ENCODE results near the gene ZFP3. TPM values are rescaled to one million over a fixed set of nuclear protein-coding genes. Genes with fewer than 3 reads are reported as not detected.
"Not testable (repeated sequence)": the region's sequence is repeated elsewhere in the genome, so short reads cannot be mapped to it uniquely, and the experiment has no call there.

Gene ZFP3
- total RNA-seq, 3 donors from 2014 or later, result 8.0 to 11.2 (median 10.8) TPM

DNA sequence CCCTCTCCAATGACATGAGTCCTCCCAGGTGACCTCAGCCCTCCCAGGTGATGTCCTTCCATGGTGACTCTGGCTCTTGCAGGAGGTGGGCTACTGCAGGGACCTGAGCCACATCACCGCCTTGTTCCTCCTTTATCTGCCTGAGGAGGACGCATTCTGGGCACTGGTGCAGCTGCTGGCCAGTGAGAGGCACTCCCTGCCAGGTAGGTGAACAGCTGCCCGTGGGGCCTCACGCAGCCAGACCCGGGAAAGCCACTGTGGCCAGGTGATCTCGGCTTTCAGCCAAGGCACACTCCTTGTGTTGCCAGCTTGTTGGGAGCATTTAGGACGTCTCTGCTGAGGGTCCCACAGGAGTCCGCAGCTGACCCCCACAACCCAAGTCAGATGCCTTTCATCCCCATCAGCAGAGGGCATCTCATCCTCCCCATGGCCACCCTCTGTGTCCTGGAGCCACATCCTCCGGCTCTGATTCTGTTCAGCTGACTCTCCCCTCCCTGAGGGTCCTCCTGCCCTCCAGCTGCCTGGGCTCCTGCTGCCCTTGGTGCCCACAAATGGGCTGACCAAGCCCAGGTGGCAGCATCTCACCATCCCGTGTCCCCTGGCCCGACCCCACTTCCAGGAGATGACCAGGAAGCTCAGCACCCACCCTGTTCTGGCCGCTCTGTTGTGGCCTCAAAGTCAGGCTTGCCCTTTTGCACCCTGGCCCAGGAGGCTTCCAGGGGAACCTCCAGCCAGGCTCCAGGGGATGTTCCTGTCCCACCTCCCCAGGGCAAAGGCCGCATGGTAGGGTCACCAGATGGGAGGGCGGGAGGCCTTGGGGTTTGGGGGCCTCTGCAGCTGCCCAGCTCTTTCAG, 57.7 kb downstream of the ZFP3 start:
- no peak for ATAC-seq
- no peak for DNase-seq
- no peaks in the 10 kb centered on the region for H3K36me3 ChIP-seq (ENCODE audit: low read depth)

DNA sequence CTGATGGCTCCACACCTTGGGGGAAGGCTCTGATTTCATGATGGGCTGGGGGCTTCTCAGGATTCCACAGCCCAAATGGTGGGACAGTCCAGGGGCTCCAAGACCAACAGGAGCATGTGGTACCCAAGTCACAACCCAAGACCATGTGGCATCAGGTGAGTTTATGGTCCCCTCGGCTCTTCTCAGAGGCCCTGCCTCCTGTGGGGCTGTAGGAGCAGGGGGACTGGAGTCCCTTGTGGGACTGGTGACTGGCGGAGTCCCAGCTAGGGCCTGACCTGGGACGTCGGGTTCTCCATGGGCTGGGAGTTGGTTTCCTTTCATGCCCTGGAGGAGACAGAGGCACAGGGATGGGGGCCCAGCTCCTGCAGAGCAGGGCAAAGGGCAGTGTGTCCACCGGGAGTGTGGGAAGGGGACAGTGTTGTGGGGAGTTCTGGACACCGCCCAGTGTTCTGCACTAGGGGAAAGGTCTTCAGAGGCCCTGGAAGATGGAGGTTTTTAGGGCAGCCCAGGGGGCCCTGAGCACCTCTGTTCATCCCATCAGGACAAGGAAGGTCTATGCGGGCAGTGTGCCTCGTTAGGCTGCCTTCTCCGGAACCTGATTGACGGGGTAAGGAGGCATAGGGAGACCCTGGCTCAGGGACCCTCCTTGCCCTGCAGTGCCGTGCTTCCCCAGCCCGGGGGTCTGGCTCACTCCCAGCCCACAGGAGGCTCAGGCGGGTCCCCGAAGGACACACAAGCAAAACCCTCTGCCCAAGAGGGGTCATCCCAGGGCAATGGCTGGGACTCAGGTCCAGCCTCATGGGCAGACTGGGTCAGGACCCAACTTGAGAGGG, 58.5 kb downstream of the ZFP3 start:
- intact Hi-C loops (cut with DNase I, micrococcal nuclease); ATAC-seq; H3K4me1 ChIP-seq (ENCODE audit: low read depth); H3K9me3 ChIP-seq; DNase-seq; H3K36me3 ChIP-seq (ENCODE audit: low read depth); H3K4me3 ChIP-seq: not testable (repeated sequence)

More for the DNA sequence above, 57.7 kb downstream of the ZFP3 start:
- no peaks in the 10 kb centered on the region for H3K9me3 ChIP-seq
- intact Hi-C loops (cut with DNase I, micrococcal nuclease), result no loop called here
- no peaks in the 10 kb centered on the region for H3K4me1 ChIP-seq (ENCODE audit: low read depth)
- TF ChIP-seq, protein P1, sequence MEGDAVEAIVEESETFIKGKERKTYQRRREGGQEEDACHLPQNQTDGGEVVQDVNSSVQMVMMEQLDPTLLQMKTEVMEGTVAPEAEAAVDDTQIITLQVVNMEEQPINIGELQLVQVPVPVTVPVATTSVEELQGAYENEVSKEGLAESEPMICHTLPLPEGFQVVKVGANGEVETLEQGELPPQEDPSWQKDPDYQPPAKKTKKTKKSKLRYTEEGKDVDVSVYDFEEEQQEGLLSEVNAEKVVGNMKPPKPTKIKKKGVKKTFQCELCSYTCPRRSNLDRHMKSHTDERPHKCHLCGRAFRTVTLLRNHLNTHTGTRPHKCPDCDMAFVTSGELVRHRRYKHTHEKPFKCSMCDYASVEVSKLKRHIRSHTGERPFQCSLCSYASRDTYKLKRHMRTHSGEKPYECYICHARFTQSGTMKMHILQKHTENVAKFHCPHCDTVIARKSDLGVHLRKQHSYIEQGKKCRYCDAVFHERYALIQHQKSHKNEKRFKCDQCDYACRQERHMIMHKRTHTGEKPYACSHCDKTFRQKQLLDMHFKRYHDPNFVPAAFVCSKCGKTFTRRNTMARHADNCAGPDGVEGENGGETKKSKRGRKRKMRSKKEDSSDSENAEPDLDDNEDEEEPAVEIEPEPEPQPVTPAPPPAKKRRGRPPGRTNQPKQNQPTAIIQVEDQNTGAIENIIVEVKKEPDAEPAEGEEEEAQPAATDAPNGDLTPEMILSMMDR (IDR thresholded peaks at IDR 0.05), result no peak
- H3K4me3 ChIP-seq, result no peak overlapping the region

DNA sequence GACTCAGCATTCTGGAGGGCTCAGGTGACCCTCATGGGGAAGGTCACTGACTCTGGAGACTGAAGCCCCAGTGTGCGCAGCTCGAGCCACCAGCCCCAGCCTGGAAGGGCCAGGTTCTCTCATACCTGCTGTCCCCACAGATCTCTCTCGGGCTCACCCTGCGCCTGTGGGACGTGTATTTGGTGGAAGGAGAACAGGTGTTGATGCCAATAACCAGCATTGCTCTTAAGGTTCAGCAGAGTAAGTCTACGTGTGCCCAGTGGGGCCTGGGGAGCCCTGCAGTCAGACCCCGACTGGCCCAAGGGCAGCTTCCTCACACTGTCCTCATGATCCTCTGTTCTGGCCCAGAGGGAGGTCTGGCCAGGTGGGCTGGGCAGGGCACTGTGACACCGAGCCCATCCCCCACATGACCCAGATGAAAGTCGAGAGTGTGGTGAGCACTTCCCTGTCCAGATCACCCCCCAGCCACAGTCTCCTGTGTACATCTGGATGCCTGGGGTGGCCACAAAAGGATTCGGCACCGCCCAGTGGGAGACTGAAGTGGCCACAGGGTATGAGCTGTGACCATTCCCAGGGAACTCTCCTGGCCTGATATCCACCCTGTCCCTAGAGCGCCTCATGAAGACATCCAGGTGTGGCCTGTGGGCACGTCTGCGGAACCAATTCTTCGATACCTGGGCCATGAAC, 59.4 kb downstream of the ZFP3 start:
- ATAC-seq; H3K4me3 ChIP-seq; DNase-seq; intact Hi-C loops (cut with DNase I, micrococcal nuclease); H3K9me3 ChIP-seq; H3K4me1 ChIP-seq (ENCODE audit: low read depth); H3K36me3 ChIP-seq (ENCODE audit: low read depth): not testable (repeated sequence)

DNA sequence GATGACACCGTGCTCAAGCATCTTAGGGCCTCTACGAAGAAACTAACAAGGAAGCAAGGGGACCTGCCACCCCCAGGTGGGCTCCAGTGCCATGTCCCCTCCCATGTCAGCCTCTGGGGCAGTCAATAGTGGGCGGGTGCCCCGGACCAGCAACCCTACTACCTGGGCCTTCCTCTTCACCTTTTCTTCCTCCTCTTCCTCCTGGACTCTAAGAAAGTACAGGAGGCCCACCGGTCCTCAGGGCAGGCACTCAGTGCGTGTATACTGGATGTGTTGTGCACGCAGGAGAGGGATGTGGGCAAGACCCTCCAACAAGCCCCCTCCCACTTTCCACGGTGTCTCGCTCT, 59.9 kb downstream of the ZFP3 start:
- DNase-seq; intact Hi-C loops (cut with DNase I, micrococcal nuclease); H3K4me1 ChIP-seq (ENCODE audit: low read depth); ATAC-seq; H3K36me3 ChIP-seq (ENCODE audit: low read depth); H3K4me3 ChIP-seq; H3K9me3 ChIP-seq: not testable (repeated sequence)

GRCh38 chr17:5138616-5139457, 60.6 kb downstream of the ZFP3 start:
- ATAC-seq, result no peak
- H3K4me1 ChIP-seq (ENCODE audit: low read depth), result no peaks in the 10 kb centered on the region
- intact Hi-C loops (cut with DNase I, micrococcal nuclease), result no loop called here
- TF ChIP-seq, protein P1 (IDR thresholded peaks at IDR 0.05), result no peak
- no peak overlapping the region for H3K4me3 ChIP-seq
- H3K36me3 ChIP-seq (ENCODE audit: low read depth), result no peaks in the 10 kb centered on the region
- no peaks in the 10 kb centered on the region for H3K9me3 ChIP-seq
- no peak for DNase-seq

GRCh38 chr17:5139458-5139732, 61.1 kb downstream of the ZFP3 start:
- H3K36me3 ChIP-seq (ENCODE audit: low read depth), result no peaks in the 10 kb centered on the region
- TF ChIP-seq, protein P1 (IDR thresholded peaks at IDR 0.05), result no peak
- DNase-seq (no peak), ATAC-seq (no peak)
- H3K4me3 ChIP-seq, result no peak overlapping the region
- no peaks in the 10 kb centered on the region for H3K9me3 ChIP-seq
- intact Hi-C loops (cut with DNase I, micrococcal nuclease), result no loop called here
- no peaks in the 10 kb centered on the region for H3K4me1 ChIP-seq (ENCODE audit: low read depth)

DNA sequence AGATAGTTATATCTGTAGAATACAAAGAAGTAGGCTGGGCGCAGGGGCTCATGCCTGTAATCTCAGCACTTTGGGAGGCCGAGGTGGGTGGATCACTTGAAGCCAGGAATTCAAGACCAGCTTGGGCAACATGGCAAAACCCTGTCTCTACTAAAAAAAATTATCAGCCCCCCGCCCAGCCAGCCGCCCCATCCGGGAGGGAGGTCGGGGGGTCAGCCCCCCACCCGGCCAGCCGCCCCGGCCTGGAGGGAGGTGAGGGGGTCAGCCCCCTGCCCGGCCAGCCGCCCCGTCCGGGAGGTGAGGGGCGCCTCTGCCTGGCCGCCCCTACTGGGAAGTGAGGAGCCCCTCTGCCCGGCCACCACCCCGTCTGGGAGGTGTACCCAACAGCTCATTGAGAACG, 64.6 kb downstream of the ZFP3 start:
- ATAC-seq; H3K4me1 ChIP-seq (ENCODE audit: low read depth); H3K4me3 ChIP-seq; H3K36me3 ChIP-seq (ENCODE audit: low read depth); intact Hi-C loops (cut with DNase I, micrococcal nuclease); DNase-seq; H3K9me3 ChIP-seq: not testable (repeated sequence)
